ENCODE data around the gene CABP2.

CABP2 gene

GRCh38 chr11:67491276-67492068 is 31.8 kb downstream of the CABP2 start:
- TF ChIP-seq ZFP3 (CRISPR knock-in tag; IDR thresholded peaks at IDR 0.05) (no peak), ZC3H10 (CRISPR knock-in tag; IDR thresholded peaks at IDR 0.05) (no peak), SNAI2 (CRISPR knock-in tag; IDR thresholded peaks at IDR 0.05) (no peak), PPARA (CRISPR knock-in tag; IDR thresholded peaks at IDR 0.05; ENCODE audit: borderline replicate concordance) (no peak), ZFP30 (CRISPR knock-in tag; IDR thresholded peaks at IDR 0.05) (no peak), BACH2 (CRISPR knock-in tag; IDR thresholded peaks at IDR 0.05; ENCODE audit: borderline replicate concordance) (no peak), PATZ1 (CRISPR knock-in tag; IDR thresholded peaks at IDR 0.05; ENCODE audit: borderline replicate concordance) (no peak), GLIS3 (CRISPR knock-in tag; IDR thresholded peaks at IDR 0.05) (no peak), TSHZ2 (CRISPR knock-in tag; IDR thresholded peaks at IDR 0.05) (no peak), ISL1 (CRISPR knock-in tag; IDR thresholded peaks at IDR 0.05) (no peak), RARB (CRISPR knock-in tag; IDR thresholded peaks at IDR 0.05) (no peak), CSRNP3 (CRISPR knock-in tag; IDR thresholded peaks at IDR 0.05) (no peak), ZNF565 (CRISPR knock-in tag; conservative IDR thresholded peaks at IDR 0.05; ENCODE audit: low read depth) (no peak), POU6F1 (CRISPR knock-in tag; IDR thresholded peaks at IDR 0.05; ENCODE audit: borderline replicate concordance, low read depth) (no peak), ZNF8 (CRISPR knock-in tag; IDR thresholded peaks at IDR 0.05) (no peak), CREB5 (CRISPR knock-in tag; IDR thresholded peaks at IDR 0.05; ENCODE audit: low read depth) (no peak), OSR1 (CRISPR knock-in tag; IDR thresholded peaks at IDR 0.05) (no peak), ZNF70 (CRISPR knock-in tag; IDR thresholded peaks at IDR 0.05) (no peak)

GRCh38 chr11:67490727-67491065 is 32.5 kb downstream of the CABP2 start:
- TF ChIP-seq ARNTL (CRISPR knock-in tag; IDR thresholded peaks at IDR 0.05; ENCODE audit: borderline replicate concordance, low read depth): no peak
- TF ChIP-seq TOX (CRISPR knock-in tag; IDR thresholded peaks at IDR 0.05; ENCODE audit: borderline replicate concordance): no peak
- TF ChIP-seq SNAI2 (CRISPR knock-in tag; IDR thresholded peaks at IDR 0.05): no peak
- TF ChIP-seq CSRNP3 (CRISPR knock-in tag; IDR thresholded peaks at IDR 0.05): no peak
- no peak for TF ChIP-seq ZFP30 (CRISPR knock-in tag; IDR thresholded peaks at IDR 0.05)
- TF ChIP-seq CREB5 (CRISPR knock-in tag; IDR thresholded peaks at IDR 0.05; ENCODE audit: low read depth): no peak
- no peak for TF ChIP-seq ISL1 (CRISPR knock-in tag; IDR thresholded peaks at IDR 0.05)
- TF ChIP-seq ZFP3 (CRISPR knock-in tag; IDR thresholded peaks at IDR 0.05): no peak
- TF ChIP-seq POU6F1 (CRISPR knock-in tag; IDR thresholded peaks at IDR 0.05; ENCODE audit: borderline replicate concordance, low read depth): no peak
- no peak for ATAC-seq

More at GRCh38 chr11:67491276-67492068, 31.8 kb downstream of the CABP2 start:
- ATAC-seq: no peak
